HepG2 (cell line): ENCODE data around the gene HOXC10. TPM values are rescaled to one million over a fixed set of nuclear protein-coding genes. Genes with fewer than 3 reads are reported as not detected.

Source experiments
- ATAC-seq: fragments of 200-7000 bp; cut with Tn5 transposase; 3 replicates; pipeline ENCODE4 v1.9.1; 2020; ENCODE audit warnings: mild to moderate bottlenecking, moderate library complexity
- BruUV-seq: library from RNA; stranded (reverse); fragments of 400-500 nt; replicated peaks from 2 replicates; lab custom pipeline; 2021; lab: Mats Ljungman, UMichigan
- CTCF ChIA-PET: fragments of 300-600 bp; formaldehyde crosslinking; extraction: SDS; loops from one replicate; lab custom pipeline; 2021; ENCODE audit warnings: low total read pairs, inconsistent platforms, low intra/inter-chr PET ratio; lab: Yijun Ruan, JAX
- POLR2A ChIA-PET: fragments of 350-600 bp; sonication (Branson Sonifier 250); formaldehyde crosslinking; loops from one replicate; lab custom pipeline; 2020; ENCODE audit warnings: antibody characterized with exemption, inconsistent platforms; lab: Yijun Ruan, JAX
- DNase-seq: peaks from one replicate; pipeline ENCODE4 v3.0.0-alpha.2; 2015; ENCODE audit warnings: low spot score
- FAIRE-seq: peaks from 3 replicates; lab custom pipeline; 2011; peaks lifted over from hg19 to GRCh38; lab: Jason Lieb, UNC
- H2AFZ ChIP-seq: one replicate; pipeline ENCODE4 v1.6.1; 2011; ENCODE audit warnings: low read length, inconsistent platforms
- H3K27ac ChIP-seq: fragments of 300-600 bp; 3 replicates; pipeline ENCODE4 v1.8.0; 2011; ENCODE audit warnings: mixed run types, mild to moderate bottlenecking, mixed read lengths, low read length, inconsistent platforms; ENCODE audit not compliant: insufficient read depth; ENCODE audit errors: extremely low read length
- H3K27me3 ChIP-seq, 2 experiments: fragments of 200-600 bp in 1 of 2; 2 replicates in 1 of 2; 3 replicates in 1 of 2; pipeline versions ENCODE4 v1.6.0 to v1.8.0; 2011; ENCODE audit warnings: low read length in 2 of 2, mild to moderate bottlenecking in 2 of 2, moderate library complexity in 2 of 2, inconsistent platforms in 1 of 2; ENCODE audit not compliant: insufficient read depth in 2 of 2, control insufficient read depth in 1 of 2
- H3K36me3 ChIP-seq, 2 experiments: fragments of 200-600 bp in 1 of 2; replicated peaks in 1 of 2; 2 replicates in 1 of 2; 3 replicates in 1 of 2; pipeline versions ENCODE4 v1.5.1 to v1.8.0; 2011; ENCODE audit warnings: low read length in 2 of 2, inconsistent platforms in 1 of 2; ENCODE audit not compliant: insufficient read depth in 2 of 2, control insufficient read depth in 1 of 2
- H3K4me1 ChIP-seq: 2 replicates; pipeline ENCODE4 v1.5.1; 2012; ENCODE audit warnings: low read length, inconsistent platforms; ENCODE audit not compliant: insufficient read depth
- H3K4me2 ChIP-seq: 2 replicates; pipeline ENCODE4 v1.6.0; 2011; ENCODE audit warnings: low read depth, low read length, inconsistent platforms
- H3K4me3 ChIP-seq, 3 experiments: fragments of 200-600 bp in 1 of 3; sonication (generic), shearing (Covaris generic) in 1 of 3; replicated peaks in 1 of 3; 2 replicates each; pipeline ENCODE4 v1.5.1; 2011 to 2016; ENCODE audit warnings: low read length in 3 of 3, inconsistent platforms in 2 of 3, low read depth in 2 of 3, mild to moderate bottlenecking in 2 of 3, control low read depth in 1 of 3, mixed read lengths in 1 of 3; ENCODE audit not compliant: insufficient read depth in 1 of 3
- H3K79me2 ChIP-seq: one replicate; pipeline ENCODE4 v1.6.1; 2011; ENCODE audit warnings: low read length, inconsistent platforms; ENCODE audit not compliant: insufficient read depth
- H3K9ac ChIP-seq: 2 replicates; pipeline ENCODE4 v1.6.0; 2011; ENCODE audit warnings: mild to moderate bottlenecking, low read depth, low read length, inconsistent platforms; ENCODE audit not compliant: insufficient read depth
- H3K9me3 ChIP-seq: 2 replicates; pipeline ENCODE4 v1.5.1; 2012; ENCODE audit warnings: mild to moderate bottlenecking, low read length
- H4K20me1 ChIP-seq: 2 replicates; pipeline ENCODE4 v1.6.0; 2011; ENCODE audit warnings: inconsistent platforms, mild to moderate bottlenecking, low read length, moderate library complexity; ENCODE audit not compliant: insufficient read depth
- EHMT2 ChIP-seq: fragments of 200-600 bp; sonication (generic); IDR thresholded peaks from 2 replicates; pipeline ENCODE4 v1.7.0; 2017; ENCODE audit warnings: antibody characterized with exemption, low read depth, low read length, borderline replicate concordance
- FOSL1 ChIP-seq: sonication (generic); formaldehyde crosslinking; IDR thresholded peaks from 2 replicates; pipeline ENCODE4 v1.9.0; 2021; ENCODE audit warnings: missing genetic modification reagents, borderline replicate concordance
- RFX5 ChIP-seq: IDR thresholded peaks from 2 replicates; pipeline ENCODE4 v1.6.1; 2011; ENCODE audit warnings: low read depth, low read length, improper control_type of control experiment
- ZFP36 ChIP-seq: fragments of 150-350 bp; IDR thresholded peaks from 2 replicates; pipeline ENCODE4 v1.6.1; 2018; ENCODE audit warnings: borderline replicate concordance, low read length, low read depth; ENCODE audit not compliant: partially characterized antibody
- ZFP41 ChIP-seq: sonication (generic); formaldehyde crosslinking; IDR thresholded peaks from 2 replicates; pipeline ENCODE4 v1.4.0; 2020; ENCODE audit warnings: mild to moderate bottlenecking, missing genetic modification reagents, borderline replicate concordance
- ZNF253 ChIP-seq: sonication (generic); formaldehyde crosslinking; IDR thresholded peaks from 2 replicates; pipeline ENCODE4 v1.8.0; 2022; ENCODE audit warnings: mild to moderate bottlenecking, missing genetic modification reagents, borderline replicate concordance
- ZNF432 ChIP-seq: sonication (generic); formaldehyde crosslinking; IDR thresholded peaks from 2 replicates; pipeline ENCODE4 v1.5.0; 2020; ENCODE audit warnings: missing genetic modification reagents, mild to moderate bottlenecking, borderline replicate concordance
- ZSCAN22 ChIP-seq: sonication (generic); formaldehyde crosslinking; IDR thresholded peaks from 2 replicates; pipeline ENCODE4 v1.4.0; 2020; ENCODE audit warnings: mild to moderate bottlenecking, missing genetic modification reagents
- WGBS: methylation state at CpG from one replicate; pipeline ENCODE4 v1.1.6; 2017; ENCODE audit warnings: low lambda C conversion rate; 5-methylcytosine and 5-hydroxymethylcytosine counted together
- in situ Hi-C: cut with HindIII; loops from 2 replicates; pipeline ENCODE4 v1.10.0; 2017; ENCODE audit warnings: low pct_unique_long_range_greater_than_20kb; ENCODE audit not compliant: extremely low pct_ligation_motif_present
- intact Hi-C: fragments of 100-400 bp; cut with micrococcal nuclease; formaldehyde crosslinking; loops from one replicate; pipeline ENCODE4 v1.10.0; 2022; ENCODE audit not compliant: unreplicated experiment
- polyA plus RNA-seq, 8 experiments: library from polyadenylated mRNA; depleted of rRNA in 3 of 8; stranded (reverse) in 7 of 8; unstranded in 1 of 8; fragments of >200 nt; fragmentation: Illumina TruSeq in 4 of 8; extraction: Trizol in 4 of 8; gene quantifications; 2 replicates each; pipeline versions ENCODE4 v1.2.1 to v1.2.3, GENCODE V29; 2011 to 2016; ENCODE audit warnings: low read depth in 4 of 8, missing spikeins in 1 of 8, mixed read lengths in 1 of 8; ENCODE audit not compliant: insufficient read depth in 1 of 8
- total RNA-seq, 5 experiments: library from RNA; depleted of rRNA; stranded (reverse); fragments of >200 nt; fragmentation: Illumina TruSeq; extraction: Trizol; gene quantifications; 2 replicates each; pipeline ENCODE4 v1.2.3, GENCODE V29; 2016; ENCODE audit warnings: low read depth in 1 of 5
- TF ChIP-seq, protein P1 (sequence below): sonication (generic); formaldehyde crosslinking; IDR thresholded peaks from 2 replicates; pipeline ENCODE4 v1.4.0; 2020; ENCODE audit warnings: missing genetic modification reagents

Gene HOXC10
- total and polyA plus RNA-seq, 2 of the 13 experiments (the other 11 are each of a cell fraction or from before 2014, with no cell fraction given): not detected

DNA sequence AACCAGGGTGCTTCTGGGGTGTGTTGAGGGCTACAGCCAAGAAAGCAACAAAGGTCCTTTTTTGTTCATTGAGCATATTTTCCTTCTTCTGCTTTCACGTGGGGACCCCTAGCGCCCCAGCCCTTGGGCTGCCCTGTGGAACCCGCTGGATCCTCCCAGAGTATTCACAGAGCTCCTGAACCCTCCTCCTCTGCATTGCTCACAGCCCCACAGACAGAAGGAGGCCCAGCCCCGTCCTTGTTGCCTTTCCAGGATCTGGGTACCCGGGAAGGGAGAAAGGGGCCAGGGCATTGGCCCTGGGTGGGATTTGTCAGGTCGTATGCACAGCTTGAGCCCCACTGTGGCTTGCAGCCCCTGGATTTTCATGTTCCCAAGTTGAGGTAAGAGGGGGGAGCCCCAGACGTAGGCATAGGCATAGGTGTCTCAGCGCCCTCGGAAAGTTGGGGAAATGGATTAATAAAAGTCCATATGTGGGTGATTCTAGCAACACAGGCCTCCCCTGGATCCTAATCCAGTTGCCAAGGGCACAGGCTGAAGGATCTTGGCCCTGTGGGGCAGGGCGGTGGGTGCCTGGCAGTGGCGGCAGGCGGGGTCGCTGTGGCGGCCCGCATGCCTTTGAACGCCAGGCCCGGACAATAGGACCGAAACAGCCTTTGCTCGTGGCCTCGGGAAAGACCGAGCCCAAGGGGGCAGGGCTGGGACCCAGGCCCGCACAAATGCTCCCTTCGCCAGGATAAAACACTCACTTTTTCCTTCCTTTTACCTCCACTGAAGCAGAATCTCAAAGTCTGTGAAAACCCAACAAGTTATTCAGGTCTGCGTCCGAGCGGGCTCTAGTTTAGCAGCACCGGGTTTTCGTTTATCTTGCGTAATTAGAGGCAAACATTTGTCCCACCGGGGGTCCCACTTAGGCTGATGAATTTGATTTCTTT lies 3.0 kb upstream of the HOXC10 start:
- POLR2A ChIA-PET: no interaction called here
- no peaks in the 10 kb centered on the region for H3K79me2 ChIP-seq
- in situ Hi-C loops: no loop called here

DNA sequence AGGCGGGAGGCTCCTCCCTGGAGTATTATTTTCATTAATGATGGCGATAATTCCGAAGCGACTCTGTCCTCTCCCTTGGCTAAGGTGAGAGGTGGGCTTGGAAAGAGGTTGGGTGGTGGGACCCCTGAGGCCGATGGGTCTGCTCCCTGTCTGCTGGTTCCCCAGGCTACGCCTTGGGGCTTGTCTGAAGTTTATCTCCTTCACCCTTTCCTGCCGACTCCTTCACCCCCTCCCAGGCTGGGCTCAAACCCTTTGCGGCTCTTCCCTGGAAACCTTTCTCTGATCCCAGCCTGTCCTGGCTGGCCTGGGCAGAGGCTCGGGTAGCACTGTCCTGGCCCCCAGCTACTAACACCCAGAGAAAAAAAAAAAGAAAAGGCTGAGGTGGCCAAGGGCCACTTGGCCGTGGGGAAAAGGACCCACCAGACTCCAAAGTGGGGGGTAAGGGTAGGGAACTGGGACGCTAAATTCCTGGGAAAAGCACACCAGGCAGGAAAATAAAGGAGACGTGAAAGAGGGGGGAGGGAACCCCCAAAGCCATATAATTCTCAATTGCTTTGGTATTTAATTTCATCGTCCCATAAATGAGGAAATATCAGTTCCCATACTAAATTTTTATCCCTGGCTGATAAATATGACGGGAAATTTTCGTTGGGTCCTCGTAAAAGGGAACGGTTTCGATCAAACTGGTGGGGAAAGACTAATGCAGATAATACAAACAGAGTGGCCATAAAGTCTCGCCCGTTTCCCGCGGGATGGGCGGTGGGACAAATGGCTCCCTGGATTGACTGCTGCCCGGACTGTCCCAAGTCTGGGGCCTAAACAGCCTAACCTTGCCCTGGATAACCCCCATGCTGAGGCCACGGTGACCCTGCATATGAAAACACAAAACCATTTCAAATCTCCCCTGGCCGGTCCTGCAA lies 2.0 kb upstream of the HOXC10 start:
- Histone ChIP-seq H3K36me3 (no peaks in the 10 kb centered on the region), H3K9me3 (no peaks in the 10 kb centered on the region), H3K79me2 (no peaks in the 10 kb centered on the region), H4K20me1 (no peaks in the 10 kb centered on the region), H3K27me3 (peaks cover 5 to 53% of the 10 kb centered on the region in 2 experiments), H2AFZ (no peak overlapping the region), H3K4me3 (no peak overlapping the region), H3K27ac (no peak overlapping the region), H3K4me1 (peaks cover 36% of the 10 kb centered on the region), H3K4me2 (no peak overlapping the region), H3K9ac (no peak overlapping the region)
- BruUV-seq: no TSS peak
- POLR2A ChIA-PET: no interaction called here
- TF ChIP-seq EHMT2 (no peak), ZSCAN22 (CRISPR knock-in tag) (no peak), ZFP36 (no peak), ZNF253 (no peak), FOSL1 (no peak), ZFP41 (CRISPR knock-in tag) (no peak)
- TF ChIP-seq, protein P1, sequence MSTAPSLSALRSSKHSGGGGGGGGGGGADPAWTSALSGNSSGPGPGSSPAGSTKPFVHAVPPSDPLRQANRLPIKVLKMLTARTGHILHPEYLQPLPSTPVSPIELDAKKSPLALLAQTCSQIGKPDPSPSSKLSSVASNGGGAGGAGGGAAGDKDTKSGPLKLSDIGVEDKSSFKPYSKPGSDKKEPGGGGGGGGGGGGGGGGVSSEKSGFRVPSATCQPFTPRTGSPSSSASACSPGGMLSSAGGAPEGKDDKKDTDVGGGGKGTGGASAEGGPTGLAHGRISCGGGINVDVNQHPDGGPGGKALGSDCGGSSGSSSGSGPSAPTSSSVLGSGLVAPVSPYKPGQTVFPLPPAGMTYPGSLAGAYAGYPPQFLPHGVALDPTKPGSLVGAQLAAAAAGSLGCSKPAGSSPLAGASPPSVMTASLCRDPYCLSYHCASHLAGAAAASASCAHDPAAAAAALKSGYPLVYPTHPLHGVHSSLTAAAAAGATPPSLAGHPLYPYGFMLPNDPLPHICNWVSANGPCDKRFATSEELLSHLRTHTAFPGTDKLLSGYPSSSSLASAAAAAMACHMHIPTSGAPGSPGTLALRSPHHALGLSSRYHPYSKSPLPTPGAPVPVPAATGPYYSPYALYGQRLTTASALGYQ (CRISPR knock-in tag): no peak
- CTCF ChIA-PET: interaction anchor here (2.3 kb wide), 1 partner anchor 232 kb away, joined by 12 read pairs; no protein-coding TSS in a partner anchor
- DNase-seq: no peak
- no peak for FAIRE-seq
- in situ Hi-C loops: no loop called here
- ATAC-seq: no peak
- intact Hi-C loops: no loop called here
- WGBS: 57% methylated on average over 25 of the region's 26 CpGs

More for the DNA sequence above, 3.0 kb upstream of the HOXC10 start:
- WGBS: 62% methylated on average over 26 of the region's 30 CpGs
- no peaks in the 10 kb centered on the region for H3K9me3 ChIP-seq
- no peak overlapping the region for H2AFZ ChIP-seq
- BruUV-seq: no TSS peak
- H3K9ac ChIP-seq: no peak overlapping the region
- peaks cover 35% of the 10 kb centered on the region for H3K4me1 ChIP-seq
- no peaks in the 10 kb centered on the region for H4K20me1 ChIP-seq
- DNase-seq: no peak
- FAIRE-seq: no peak
- CTCF ChIA-PET: no interaction called here
- no peak overlapping the region for H3K27ac ChIP-seq
- TF ChIP-seq ZNF432 (no peak), RFX5 (no peak)
- ATAC-seq: no peak
- H3K4me2 ChIP-seq: no peak overlapping the region
- intact Hi-C loops: no loop called here
- no peak overlapping the region for H3K4me3 ChIP-seq
- no peaks in the 10 kb centered on the region for H3K36me3 ChIP-seq
- H3K27me3 ChIP-seq: peaks cover 5 to 63% of the 10 kb centered on the region in 2 experiments
